ENCODE data around the gene EPN3.

EPN3 gene

GRCh38 chr17:50523208-50523607 is 9.3 kb upstream of the EPN3 start:
- no peak for DNase-seq (ENCODE audit: extremely low read depth, low read depth)
- H3K4me3 ChIP-seq (replicated peaks; ENCODE audit: low read depth, low read length), result no peak overlapping the region
- TF ChIP-seq CTCF (IDR thresholded peaks at IDR 0.05; ENCODE audit: low read depth, low read length, missing control alignments), result no peak

DNA sequence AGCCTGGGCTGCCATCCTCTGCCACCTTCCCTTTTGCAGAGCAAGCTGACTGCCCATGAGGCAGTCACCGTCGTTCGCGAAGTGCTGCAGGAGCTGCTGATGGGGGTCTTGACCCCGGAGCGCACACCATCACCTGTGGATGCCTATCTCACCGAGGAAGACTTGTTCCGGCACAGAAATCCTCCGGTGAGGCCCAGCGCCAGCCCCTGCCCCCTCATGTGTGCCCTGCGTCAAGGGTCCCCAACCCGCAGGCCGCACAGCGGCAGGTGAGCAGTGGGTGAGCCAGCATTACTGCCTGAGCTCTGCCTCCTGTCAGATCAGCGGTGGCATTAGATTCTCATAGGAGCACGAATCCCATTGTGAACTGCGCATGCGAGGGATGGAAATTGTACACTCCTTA is 7.7 kb upstream of the EPN3 start:
- H3K4me3 ChIP-seq (replicated peaks; ENCODE audit: low read depth, low read length), result no peak overlapping the region
- TF ChIP-seq CTCF (IDR thresholded peaks at IDR 0.05; ENCODE audit: low read depth, low read length, missing control alignments), result no peak
- DNase-seq (ENCODE audit: extremely low read depth, low read depth), result no peak

GRCh38 chr17:50527155-50527762 is 5.3 kb upstream of the EPN3 start:
- TF ChIP-seq CTCF (IDR thresholded peaks at IDR 0.05; ENCODE audit: low read depth, low read length, missing control alignments), result no peak
- DNase-seq (ENCODE audit: extremely low read depth, low read depth), result no peak
- H3K4me3 ChIP-seq (replicated peaks; ENCODE audit: low read depth, low read length), result no peak overlapping the region

- TF ChIP-seq CTCF (IDR thresholded peaks at IDR 0.05; ENCODE audit: low read depth, low read length, missing control alignments), result no peak
- no peak overlapping the region for H3K4me3 ChIP-seq (replicated peaks; ENCODE audit: low read depth, low read length)
- DNase-seq (ENCODE audit: extremely low read depth, low read depth), result no peak
Observed at GRCh38 chr17:50527949-50528474, 4.5 kb upstream of the EPN3 start.

DNA sequence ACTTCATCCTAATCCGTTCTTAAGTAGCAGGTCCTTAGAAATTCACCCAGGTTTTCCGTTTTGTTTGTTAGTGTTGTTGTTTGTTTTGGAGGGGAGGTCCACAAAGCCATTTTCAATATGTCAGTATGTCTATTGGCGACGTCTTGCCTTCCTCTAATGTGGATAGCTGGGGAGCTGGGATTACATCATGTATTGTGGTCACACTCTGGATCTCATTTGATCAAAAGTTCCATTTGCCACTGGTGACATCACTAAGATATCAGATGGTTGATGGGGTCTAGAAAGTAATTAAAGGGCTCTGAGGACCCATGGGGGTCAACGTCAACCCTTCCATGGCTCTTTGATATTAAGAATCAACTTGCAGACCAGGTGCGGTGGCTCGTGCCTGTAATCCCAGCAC is 2.7 kb upstream of the EPN3 start:
- DNase-seq (ENCODE audit: extremely low read depth, low read depth), result no peak
- no peak for TF ChIP-seq CTCF (IDR thresholded peaks at IDR 0.05; ENCODE audit: low read depth, low read length, missing control alignments)
- no peak overlapping the region for H3K4me3 ChIP-seq (replicated peaks; ENCODE audit: low read depth, low read length)

- no peak overlapping the region for H3K4me3 ChIP-seq (replicated peaks; ENCODE audit: low read depth, low read length)
- TF ChIP-seq CTCF (IDR thresholded peaks at IDR 0.05; ENCODE audit: low read depth, low read length, missing control alignments), result no peak
- no peak for DNase-seq (ENCODE audit: extremely low read depth, low read depth)
Observed at GRCh38 chr17:50531428-50532025, 1.0 kb upstream of the EPN3 start.

All from HFF-Myc (cell line).